SU-DHL-6 (cell line): ENCODE results near the gene ZNF772.

Source experiments
- H2AFZ ChIP-seq: fragments of 200-600 bp; sonication (generic); 2 replicates; pipeline ENCODE4 v1.6.1; 2014; ENCODE audit warnings: low read depth, mild to moderate bottlenecking, moderate library complexity, mixed read lengths, antibody characterized with exemption, low read length; ENCODE audit not compliant: severe bottlenecking
- H3F3A ChIP-seq: fragments of 200-600 bp; shearing (Covaris generic); 2 replicates; pipeline ENCODE4 v1.6.0; 2016; ENCODE audit warnings: antibody characterized with exemption, mild to moderate bottlenecking; ENCODE audit not compliant: insufficient read depth
- H3K27ac ChIP-seq: fragments of 200-600 bp; sonication (generic); 2 replicates; pipeline ENCODE4 v1.5.1; 2016; ENCODE audit warnings: low read depth, mild to moderate bottlenecking, low read length, moderate library complexity, mixed read lengths
- H3K27me3 ChIP-seq: fragments of 200-600 bp; sonication (generic), shearing (Covaris generic); 2 replicates; pipeline ENCODE4 v1.6.0; 2014; ENCODE audit warnings: mild to moderate bottlenecking, low read length
- H3K36me3 ChIP-seq: fragments of 200-600 bp; sonication (generic); 2 replicates; pipeline ENCODE4 v1.6.1; 2014; ENCODE audit warnings: mild to moderate bottlenecking, low read length, mixed read lengths
- H3K4me2 ChIP-seq: fragments of 300-600, 200-600 bp; shearing (Covaris generic), sonication (generic); 2 replicates; pipeline ENCODE4 v1.6.0; 2014; ENCODE audit warnings: low read length, low read depth, mild to moderate bottlenecking; ENCODE audit not compliant: poor library complexity, severe bottlenecking
- H3K4me3 ChIP-seq: fragments of 200-600 bp; sonication (generic); 2 replicates; pipeline ENCODE4 v1.5.1; 2014; ENCODE audit warnings: antibody characterized with exemption, low read length, mild to moderate bottlenecking, mixed read lengths; ENCODE audit not compliant: insufficient read depth, poor library complexity, severe bottlenecking
- H3K79me2 ChIP-seq: fragments of 200-600 bp; sonication (generic); 2 replicates; pipeline ENCODE4 v1.6.1; 2014; ENCODE audit warnings: mild to moderate bottlenecking, low read length, moderate library complexity; ENCODE audit not compliant: insufficient read depth
- H3K9ac ChIP-seq: fragments of 200-600 bp; sonication (generic); 2 replicates; pipeline ENCODE4 v1.7.0; 2014; ENCODE audit warnings: mild to moderate bottlenecking, low read length
- H3K9me2 ChIP-seq: fragments of 200-600 bp; sonication (generic); replicated peaks from 2 replicates; pipeline ENCODE4 v1.6.1; 2014; ENCODE audit warnings: low read length; ENCODE audit not compliant: insufficient read depth
- H3K9me3 ChIP-seq: fragments of 200-600 bp; sonication (generic); 2 replicates; pipeline ENCODE4 v1.6.1; 2014; ENCODE audit warnings: low read length, mixed read lengths; ENCODE audit not compliant: insufficient read depth
- H4K20me1 ChIP-seq: fragments of 200-600 bp; sonication (generic); 2 replicates; pipeline ENCODE4 v1.6.1; 2014; ENCODE audit warnings: low read depth, mild to moderate bottlenecking, antibody characterized with exemption, low read length, moderate library complexity, mixed read lengths
- CTCF ChIP-seq: fragments of 200-600 bp; sonication (generic); IDR thresholded peaks from one replicate; pipeline ENCODE4 v1.5.1; 2017; ENCODE audit warnings: antibody characterized with exemption, mild to moderate bottlenecking, low read length, moderate library complexity; ENCODE audit not compliant: insufficient read depth, poor library complexity, severe bottlenecking
- EZH2phosphoT487 ChIP-seq: fragments of 200-600 bp; sonication (generic), shearing (Covaris generic); conservative IDR thresholded peaks from 2 replicates; pipeline ENCODE4 v1.6.1; 2018; ENCODE audit warnings: mild to moderate bottlenecking, antibody characterized with exemption, low read length, moderate library complexity, mixed read lengths

The ZNF772 gene

GRCh38 chr19:57421037-57421436, 56.3 kb downstream of the ZNF772 start:
- Histone ChIP-seq H3F3A (no peaks in the 10 kb centered on the region), H2AFZ (no peak overlapping the region), H3K36me3 (0 out of 2 replicates have a peak, but pooled peaks cover 2% of the 10 kb centered on the region), H3K9ac (no peak overlapping the region), H3K27ac (no peak overlapping the region), H3K4me3 (no peak overlapping the region), H3K9me3 (no peaks in the 10 kb centered on the region), H4K20me1 (no peaks in the 10 kb centered on the region), H3K27me3 (no peaks in the 10 kb centered on the region), H3K79me2 (no peaks in the 10 kb centered on the region), H3K9me2 (no peaks in the 10 kb centered on the region), H3K4me2 (no peak overlapping the region)
- TF ChIP-seq EZH2phosphoT487 = no peak
- no peak for TF ChIP-seq CTCF

GRCh38 chr19:57419439-57419838, 57.9 kb downstream of the ZNF772 start:
- Histone ChIP-seq H3K27me3 (no peaks in the 10 kb centered on the region), H3K36me3 (0 out of 2 replicates have a peak, but pooled peaks cover 2% of the 10 kb centered on the region), H3K9ac (no peak overlapping the region), H3K9me3 (no peaks in the 10 kb centered on the region), H3F3A (no peaks in the 10 kb centered on the region), H4K20me1 (no peaks in the 10 kb centered on the region), H2AFZ (no peak overlapping the region), H3K79me2 (0 out of 2 replicates have a peak, but pooled peaks cover 3% of the 10 kb centered on the region), H3K4me2 (no peak overlapping the region), H3K9me2 (no peaks in the 10 kb centered on the region), H3K4me3 (no peak overlapping the region), H3K27ac (no peak overlapping the region)
- TF ChIP-seq EZH2phosphoT487 (no peak), CTCF (no peak)
